Parathyroid adenoma (tissue), 2 donors: Measurements from ENCODE around the gene GADD45G.

Experiments
- H2AFZ ChIP-seq: fragments of 300-600 bp; sonication (generic); one replicate; pipeline ENCODE4 v1.7.0; 2017; ENCODE audit warnings: antibody characterized with exemption, mild to moderate bottlenecking
- H3K27ac ChIP-seq: fragments of 300-600 bp; sonication (generic); one replicate; pipeline ENCODE4 v1.7.0; 2017
- H3K27me3 ChIP-seq: fragments of 300-600 bp; sonication (generic); one replicate; pipeline ENCODE4 v1.7.0; 2017; ENCODE audit warnings: low read length; ENCODE audit not compliant: control insufficient read depth, insufficient read depth
- H3K36me3 ChIP-seq: fragments of 300-600 bp; sonication (generic); one replicate; pipeline ENCODE4 v1.7.0; 2017; ENCODE audit warnings: low read length; ENCODE audit not compliant: control insufficient read depth, insufficient read depth
- H3K4me1 ChIP-seq: fragments of 300-600 bp; sonication (generic); one replicate; pipeline ENCODE4 v1.7.0; 2017; ENCODE audit warnings: control low read depth
- H3K4me2 ChIP-seq: fragments of 300-600 bp; sonication (generic); one replicate; pipeline ENCODE4 v1.7.0; 2017; ENCODE audit warnings: low read length
- H3K4me3 ChIP-seq: fragments of 300-600 bp; sonication (generic); one replicate; pipeline ENCODE4 v1.7.0; 2017; ENCODE audit warnings: low read depth, low read length
- H3K79me2 ChIP-seq: fragments of 300-600 bp; sonication (generic); one replicate; pipeline ENCODE4 v1.7.0; 2017; ENCODE audit warnings: control low read depth
- H3K9ac ChIP-seq: fragments of 300-600 bp; sonication (generic); one replicate; pipeline ENCODE4 v1.7.0; 2017; ENCODE audit warnings: mild to moderate bottlenecking
- H3K9me3 ChIP-seq: fragments of 300-600 bp; sonication (generic); one replicate; pipeline ENCODE4 v1.7.0; 2017; ENCODE audit warnings: low read length; ENCODE audit not compliant: control insufficient read depth
- CTCF ChIP-seq: fragments of 300-600 bp; sonication (generic); IDR thresholded peaks from one replicate; pipeline ENCODE4 v1.7.0; 2017; ENCODE audit warnings: antibody characterized with exemption, mild to moderate bottlenecking
- donor health status: primary hyperparathyroidism.

Gene GADD45G

GRCh38 chr9:89646189-89646939, 41.6 kb downstream of the GADD45G start:
- H3K4me2 ChIP-seq: no peak overlapping the region
- H3K4me3 ChIP-seq: no peak overlapping the region
- TF ChIP-seq CTCF: no peak
- no peaks in the 10 kb centered on the region for H3K9me3 ChIP-seq
- no peaks in the 10 kb centered on the region for H3K36me3 ChIP-seq
- H3K27me3 ChIP-seq: no peaks in the 10 kb centered on the region
- peaks cover 6% of the 10 kb centered on the region for H3K4me1 ChIP-seq
- no peak overlapping the region for H2AFZ ChIP-seq
- no peaks in the 10 kb centered on the region for H3K79me2 ChIP-seq
- H3K9ac ChIP-seq: no peak overlapping the region
- H3K27ac ChIP-seq: no peak overlapping the region

- Histone ChIP-seq H3K9me3 (no peaks in the 10 kb centered on the region), H3K36me3 (no peaks in the 10 kb centered on the region), H3K79me2 (no peaks in the 10 kb centered on the region), H3K4me2 (no peak overlapping the region), H3K4me3 (no peak overlapping the region), H3K27me3 (no peaks in the 10 kb centered on the region), H3K4me1 (peaks cover 6% of the 10 kb centered on the region), H2AFZ (no peak overlapping the region), H3K27ac (no peak overlapping the region), H3K9ac (no peak overlapping the region)
- no peak for TF ChIP-seq CTCF
Measured at GRCh38 chr9:89647366-89648128, 42.7 kb downstream of the GADD45G start.

DNA sequence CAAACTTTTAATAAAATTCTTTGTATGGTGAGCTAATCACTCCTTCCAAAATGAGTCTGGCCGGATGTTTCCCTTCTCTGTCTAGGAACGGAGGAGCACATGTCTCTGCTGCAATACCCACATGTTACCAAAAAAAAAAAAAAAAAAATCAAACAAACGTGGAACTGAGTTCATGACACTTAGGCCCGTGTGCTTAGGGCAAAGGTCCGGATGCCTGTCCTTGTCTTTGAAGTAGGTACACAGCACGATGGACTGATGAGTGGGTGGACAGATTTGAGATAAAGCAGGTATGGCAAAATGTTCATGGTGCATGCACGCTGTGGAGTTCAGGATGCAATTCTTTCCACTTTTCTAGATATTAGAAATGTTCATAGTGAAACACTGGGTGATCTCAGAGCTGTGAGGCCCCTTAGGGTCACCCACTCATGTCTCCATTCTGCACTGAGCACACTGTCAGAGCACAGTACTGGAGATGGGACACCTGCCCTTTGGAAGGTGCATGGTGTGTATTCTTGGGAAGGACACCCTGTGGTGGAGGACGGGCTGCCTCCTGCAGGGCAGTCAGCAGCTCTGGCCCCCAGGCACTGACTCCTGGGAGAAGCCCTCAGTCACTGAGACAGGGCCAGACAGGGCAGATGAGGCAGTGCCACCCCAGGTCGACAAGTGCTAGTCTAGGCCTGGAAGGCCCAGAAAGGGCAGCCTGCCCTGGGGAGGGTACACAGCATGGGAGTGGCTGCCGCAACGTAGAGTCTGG, 43.6 kb downstream of the GADD45G start:
- no peak for TF ChIP-seq CTCF
- H3K27me3 ChIP-seq: no peaks in the 10 kb centered on the region
- H3K36me3 ChIP-seq: no peaks in the 10 kb centered on the region
- no peaks in the 10 kb centered on the region for H3K9me3 ChIP-seq
- peak overlapping the region; percentile 1 for H3K27ac ChIP-seq
- H3K4me2 ChIP-seq: peak overlapping the region; percentile 45
- H3K9ac ChIP-seq: no peak overlapping the region
- H2AFZ ChIP-seq: no peak overlapping the region
- no peaks in the 10 kb centered on the region for H3K79me2 ChIP-seq
- H3K4me1 ChIP-seq: peaks cover 6% of the 10 kb centered on the region
- no peak overlapping the region for H3K4me3 ChIP-seq

GRCh38 chr9:89649039-89649691, 44.4 kb downstream of the GADD45G start:
- Histone ChIP-seq H2AFZ (peak overlapping the region; percentile 33), H3K9ac (no peak overlapping the region), H3K4me1 (peaks cover 6% of the 10 kb centered on the region), H3K4me3 (no peak overlapping the region), H3K9me3 (no peaks in the 10 kb centered on the region), H3K27me3 (no peaks in the 10 kb centered on the region), H3K4me2 (peak overlapping the region; percentile 45), H3K27ac (peak overlapping the region; percentile 1), H3K36me3 (no peaks in the 10 kb centered on the region), H3K79me2 (no peaks in the 10 kb centered on the region)
- TF ChIP-seq CTCF: no peak
